Calu3 (cell line): Measurements from ENCODE around the gene NEK11. TPM values are rescaled to one million over a fixed set of nuclear protein-coding genes. Genes with fewer than 3 reads are reported as not detected.
"Not testable (repeated sequence)": the region's sequence is repeated elsewhere in the genome, so short reads cannot be mapped to it uniquely, and the experiment has no call there.

ENCODE experiments used
- BruUV-seq: library from RNA; stranded (reverse); fragments of 400-500 nt; replicated peaks from 2 replicates; lab custom pipeline; 2021; lab: Mats Ljungman, UMichigan
- CTCF ChIA-PET: fragments of 300-600 bp; sonication (Branson Sonifier 250); formaldehyde crosslinking; loops from one replicate; lab custom pipeline; 2022; ENCODE audit warnings: antibody characterized with exemption; lab: Charles Lee
- DNase-seq: peaks from one replicate; pipeline ENCODE4 v3.0.0; 2022
- H3K27ac Mint-ChIP-seq: one replicate; pipeline ENCODE4 v1.8.0; 2022; ENCODE audit warnings: mixed read lengths; ENCODE audit not compliant: unreplicated experiment
- H3K27me3 Mint-ChIP-seq: one replicate; pipeline ENCODE4 v1.8.0; 2022; ENCODE audit warnings: mixed read lengths; ENCODE audit not compliant: unreplicated experiment
- H3K36me3 Mint-ChIP-seq: one replicate; pipeline ENCODE4 v1.8.0; 2022; ENCODE audit warnings: mild to moderate bottlenecking, moderate library complexity, mixed read lengths; ENCODE audit not compliant: insufficient read depth, unreplicated experiment
- H3K4me1 Mint-ChIP-seq: one replicate; pipeline ENCODE4 v1.8.0; 2022; ENCODE audit warnings: mild to moderate bottlenecking, low read depth, mixed read lengths; ENCODE audit not compliant: unreplicated experiment
- H3K4me3 Mint-ChIP-seq: one replicate; pipeline ENCODE4 v1.8.0; 2022; ENCODE audit warnings: mild to moderate bottlenecking, low read depth, moderate library complexity, mixed read lengths; ENCODE audit not compliant: unreplicated experiment
- H3K9me3 Mint-ChIP-seq: one replicate; pipeline ENCODE4 v1.8.0; 2022; ENCODE audit warnings: low read depth, mixed read lengths; ENCODE audit not compliant: unreplicated experiment
- CTCF ChIP-seq: fragments of 200-600 bp; IDR thresholded peaks from one replicate; pipeline ENCODE4 v1.8.0; 2022; ENCODE audit warnings: antibody characterized with exemption; ENCODE audit not compliant: unreplicated experiment
- intact Hi-C: fragments of 100-400 bp; cut with micrococcal nuclease; formaldehyde crosslinking; loops from one replicate; pipeline ENCODE4 v1.10.0; 2022; ENCODE audit not compliant: unreplicated experiment
- total RNA-seq: library from RNA; stranded (reverse); gene quantifications from 2 replicates; pipeline ENCODE4 v1.2.3, GENCODE V29; 2022

NEK11 gene
- total RNA-seq, 1 experiment from 2014 or later = 23.9 TPM

GRCh38 chr3:131374741-131375140, 348.1 kb downstream of the NEK11 start:
- H3K27ac Mint-ChIP-seq = no peak overlapping the region
- DNase-seq = no peak
- H3K36me3 Mint-ChIP-seq = no peaks in the 10 kb centered on the region
- H3K4me1 Mint-ChIP-seq = no peaks in the 10 kb centered on the region
- TF ChIP-seq CTCF = no peak
- no TSS peak for BruUV-seq
- no peaks in the 10 kb centered on the region for H3K27me3 Mint-ChIP-seq
- CTCF ChIA-PET = no interaction called here
- no peak overlapping the region for H3K4me3 Mint-ChIP-seq
- no peaks in the 10 kb centered on the region for H3K9me3 Mint-ChIP-seq
- intact Hi-C loops = no loop called here

GRCh38 chr3:131380821-131381444, 354.3 kb downstream of the NEK11 start:
- H3K4me1 Mint-ChIP-seq = peaks cover 18% of the 10 kb centered on the region
- intact Hi-C loops = loop anchor here (2.0 kb wide), 1 partner anchor 20 kb away; no protein-coding TSS in a partner anchor
- BruUV-seq, H3K27me3 Mint-ChIP-seq, DNase-seq, H3K9me3 Mint-ChIP-seq: not testable (repeated sequence)
- peak overlapping the region; percentile 78 for H3K27ac Mint-ChIP-seq
- H3K4me3 Mint-ChIP-seq = peak overlapping the region; percentile 84
- CTCF ChIA-PET = interaction anchor here (0.6 to 1.6 kb wide), 6 partner anchors 10 to 487 kb away, joined by 3 to 7 read pairs (median 4); partner anchors contain the start of gene ATP2C1
- peaks cover 23% of the 10 kb centered on the region for H3K36me3 Mint-ChIP-seq

GRCh38 chr3:131381445-131382291, 355.0 kb downstream of the NEK11 start, which contains the start of gene NUDT16:
NUDT16 (plus strand) TSS chr3:131381774; CDS start chr3:131381805, 31 bp downstream.
- CTCF ChIA-PET = interaction anchor here (0.6 to 1.6 kb wide), 6 partner anchors 10 to 488 kb away, joined by 3 to 7 read pairs (median 4); partner anchors contain the start of gene ATP2C1
- Mint-ChIP-seq H3K4me1 (peaks cover 23% of the 10 kb centered on the region), H3K9me3 (no peaks in the 10 kb centered on the region), H3K27me3 (no peaks in the 10 kb centered on the region), H3K27ac (peak within 1 kb of the TSS; percentile 78), H3K36me3 (peaks cover 25% of the 10 kb centered on the region), H3K4me3 (peak within 1 kb of the TSS; percentile 84)
- DNase-seq = peak; percentile 100
- BruUV-seq = TSS peak; percentile 50
- intact Hi-C loops = loop anchor here (2.0 kb wide), 1 partner anchor 21 kb away; no protein-coding TSS in a partner anchor
- TF ChIP-seq CTCF = no peak

GRCh38 chr3:131386429-131387165, 359.9 kb downstream of the NEK11 start:
- no peak for DNase-seq
- BruUV-seq = no TSS peak
- H3K27ac Mint-ChIP-seq = no peak overlapping the region
- no peak for TF ChIP-seq CTCF
- intact Hi-C loops = no loop called here
- CTCF ChIA-PET = no interaction called here
- H3K4me3 Mint-ChIP-seq = no peak overlapping the region
- H3K27me3 Mint-ChIP-seq = no peaks in the 10 kb centered on the region
- H3K4me1 Mint-ChIP-seq = peaks cover 17% of the 10 kb centered on the region
- peaks cover 19% of the 10 kb centered on the region for H3K36me3 Mint-ChIP-seq
- no peaks in the 10 kb centered on the region for H3K9me3 Mint-ChIP-seq
